ENCODE results near the gene SMARCC1.
"Not testable (repeated sequence)": the region's sequence is repeated elsewhere in the genome, so short reads cannot be mapped to it uniquely, and the experiment has no call there.

SMARCC1 gene

GRCh38 chr3:47762233-47762632 is 19.5 kb downstream of the SMARCC1 start:
- H3K9me3 ChIP-seq (ENCODE audit: severe bottlenecking) = no peaks in the 10 kb centered on the region
- H3K4me3 ChIP-seq (ENCODE audit: low read depth, low read length) = no peak overlapping the region
- no peak for DNase-seq
- no peak for TF ChIP-seq CTCF (IDR thresholded peaks at IDR 0.05; ENCODE audit: low read depth, low read length)
- H3K27ac ChIP-seq = no peak overlapping the region
- no peaks in the 10 kb centered on the region for H3K27me3 ChIP-seq (ENCODE audit: insufficient read depth, low read depth, severe bottlenecking)
- peaks cover 80% of the 10 kb centered on the region for H3K36me3 ChIP-seq

- Histone ChIP-seq H3K27ac (no peak overlapping the region), H3K4me3 (ENCODE audit: low read depth, low read length) (no peak overlapping the region), H3K27me3 (ENCODE audit: insufficient read depth, low read depth, severe bottlenecking) (no peaks in the 10 kb centered on the region), H3K36me3 (peaks cover 82% of the 10 kb centered on the region), H3K9me3 (ENCODE audit: severe bottlenecking) (no peaks in the 10 kb centered on the region)
- TF ChIP-seq CTCF (IDR thresholded peaks at IDR 0.05; ENCODE audit: low read depth, low read length) = no peak
- DNase-seq = no peak
These were observed 20.6 kb downstream of the SMARCC1 start for GRCh38 chr3:47761046-47761445.

GRCh38 chr3:47760207-47760606 is 21.5 kb downstream of the SMARCC1 start:
- not testable (repeated sequence) for DNase-seq; H3K27me3 ChIP-seq (ENCODE audit: insufficient read depth, low read depth, severe bottlenecking); H3K27ac ChIP-seq; H3K4me3 ChIP-seq (ENCODE audit: low read depth, low read length); H3K9me3 ChIP-seq (ENCODE audit: severe bottlenecking)
- H3K36me3 ChIP-seq = peaks cover 77% of the 10 kb centered on the region

GRCh38 chr3:47758261-47759025 is 23.2 kb downstream of the SMARCC1 start:
- no peaks in the 10 kb centered on the region for H3K27me3 ChIP-seq (ENCODE audit: insufficient read depth, low read depth, severe bottlenecking)
- peaks cover 72% of the 10 kb centered on the region for H3K36me3 ChIP-seq
- H3K4me3 ChIP-seq (ENCODE audit: low read depth, low read length) = no peak overlapping the region
- no peak for DNase-seq
- no peak for TF ChIP-seq CTCF (IDR thresholded peaks at IDR 0.05; ENCODE audit: low read depth, low read length)
- no peaks in the 10 kb centered on the region for H3K9me3 ChIP-seq (ENCODE audit: severe bottlenecking)
- H3K27ac ChIP-seq = no peak overlapping the region

GRCh38 chr3:47752716-47753115 is 29.0 kb downstream of the SMARCC1 start:
- H3K36me3 ChIP-seq = peaks cover 60% of the 10 kb centered on the region
- TF ChIP-seq CTCF (IDR thresholded peaks at IDR 0.05; ENCODE audit: low read depth, low read length) = no peak
- H3K4me3 ChIP-seq (ENCODE audit: low read depth, low read length) = no peak overlapping the region
- H3K27me3 ChIP-seq (ENCODE audit: insufficient read depth, low read depth, severe bottlenecking) = no peaks in the 10 kb centered on the region
- no peak overlapping the region for H3K27ac ChIP-seq
- no peak for DNase-seq
- no peaks in the 10 kb centered on the region for H3K9me3 ChIP-seq (ENCODE audit: severe bottlenecking)

GRCh38 chr3:47750811-47751354 is 30.8 kb downstream of the SMARCC1 start:
- not testable (repeated sequence) for H3K4me3 ChIP-seq (ENCODE audit: low read depth, low read length); H3K27me3 ChIP-seq (ENCODE audit: insufficient read depth, low read depth, severe bottlenecking); H3K9me3 ChIP-seq (ENCODE audit: severe bottlenecking); H3K27ac ChIP-seq
- H3K36me3 ChIP-seq = peaks cover 58% of the 10 kb centered on the region
- peak; percentile 83 for DNase-seq

GRCh38 chr3:47747558-47747957 is 34.1 kb downstream of the SMARCC1 start:
- TF ChIP-seq CTCF (IDR thresholded peaks at IDR 0.05; ENCODE audit: low read depth, low read length) = no peak
- no peak overlapping the region for H3K27ac ChIP-seq

More at GRCh38 chr3:47747558-47747957, 34.1 kb downstream of the SMARCC1 start:
- no peak for DNase-seq
- Histone ChIP-seq H3K36me3 (peaks cover 77% of the 10 kb centered on the region), H3K9me3 (ENCODE audit: severe bottlenecking) (no peaks in the 10 kb centered on the region), H3K27me3 (ENCODE audit: insufficient read depth, low read depth, severe bottlenecking) (no peaks in the 10 kb centered on the region), H3K4me3 (ENCODE audit: low read depth, low read length) (no peak overlapping the region)

Data from WERI-Rb-1 (cell line).